Trophoblast cell (in vitro differentiated cells and primary cell): ENCODE results near the gene DHRSX.

Experiments
- DNase-seq, 2 donors: peaks; one replicate each; pipeline ENCODE4 v3.0.0-alpha.2; 2016
- H2AFZ ChIP-seq: 2 replicates; pipeline ENCODE4 v1.6.1; 2013; ENCODE audit warnings: low read length, moderate library complexity, mild to moderate bottlenecking; ENCODE audit not compliant: insufficient read depth, poor library complexity
- H2AK5ac ChIP-seq: 2 replicates; pipeline ENCODE4 v1.6.1; 2013; ENCODE audit warnings: mild to moderate bottlenecking, low read length
- H2BK120ac ChIP-seq: 2 replicates; pipeline ENCODE4 v1.6.1; 2013; ENCODE audit warnings: low read length, mild to moderate bottlenecking, moderate library complexity; ENCODE audit not compliant: insufficient read depth, poor library complexity
- H2BK12ac ChIP-seq: 2 replicates; pipeline ENCODE4 v1.6.1; 2013; ENCODE audit warnings: mild to moderate bottlenecking, low read length, moderate library complexity
- H2BK5ac ChIP-seq: 2 replicates; pipeline ENCODE4 v1.6.1; 2013; ENCODE audit warnings: low read length, low read depth, moderate library complexity, mild to moderate bottlenecking; ENCODE audit not compliant: poor library complexity
- H3K14ac ChIP-seq: 2 replicates; pipeline ENCODE4 v1.6.1; 2013; ENCODE audit warnings: mild to moderate bottlenecking, low read length
- H3K18ac ChIP-seq: 2 replicates; pipeline ENCODE4 v1.6.1; 2013; ENCODE audit warnings: mild to moderate bottlenecking, low read length
- H3K23ac ChIP-seq: 2 replicates; pipeline ENCODE4 v1.6.1; 2013; ENCODE audit warnings: low read length
- H3K27ac ChIP-seq: 2 replicates; pipeline ENCODE4 v1.5.1; 2013; ENCODE audit warnings: low read depth, mild to moderate bottlenecking, inconsistent platforms, low read length, moderate library complexity
- H3K27me3 ChIP-seq: 2 replicates; pipeline ENCODE4 v1.6.1; 2013; ENCODE audit warnings: inconsistent platforms, mild to moderate bottlenecking, low read length, moderate library complexity; ENCODE audit not compliant: insufficient read depth
- H3K36me3 ChIP-seq, 2 experiments: 1 replicate in 1 of 2; 2 replicates in 1 of 2; pipeline ENCODE4 v1.6.1; 2013; ENCODE audit warnings: low read length in 2 of 2, mild to moderate bottlenecking in 2 of 2, moderate library complexity in 1 of 2; ENCODE audit not compliant: insufficient read depth in 2 of 2, control insufficient read depth in 1 of 2
- H3K4ac ChIP-seq: 2 replicates; pipeline ENCODE4 v1.6.1; 2013; ENCODE audit warnings: low read depth, mild to moderate bottlenecking, low read length, moderate library complexity
- H3K4me1 ChIP-seq, 2 experiments: 1 replicate in 1 of 2; 2 replicates in 1 of 2; pipeline ENCODE4 v1.6.1; 2013; ENCODE audit warnings: low read length in 2 of 2, mild to moderate bottlenecking in 2 of 2, moderate library complexity in 1 of 2; ENCODE audit not compliant: insufficient read depth in 2 of 2, control insufficient read depth in 1 of 2
- H3K4me2 ChIP-seq: 2 replicates; pipeline ENCODE4 v1.6.1; 2013; ENCODE audit warnings: inconsistent platforms, mild to moderate bottlenecking, low read length, moderate library complexity
- H3K4me3 ChIP-seq: 2 replicates; pipeline ENCODE4 v1.5.1; 2013; ENCODE audit warnings: mild to moderate bottlenecking, low read depth, low read length, inconsistent platforms
- H3K79me1 ChIP-seq: one replicate; pipeline ENCODE4 v1.6.1; 2013; ENCODE audit warnings: low read length
- H3K79me2 ChIP-seq: 2 replicates; pipeline ENCODE4 v1.6.1; 2013; ENCODE audit warnings: low read length, mild to moderate bottlenecking; ENCODE audit not compliant: control insufficient read depth, insufficient read depth, poor library complexity
- H3K9ac ChIP-seq: 2 replicates; pipeline ENCODE4 v1.6.1; 2013; ENCODE audit warnings: mild to moderate bottlenecking, low read length
- H3K9me3 ChIP-seq: 2 replicates; pipeline ENCODE4 v1.6.1; 2013; ENCODE audit warnings: low read depth, mild to moderate bottlenecking, control low read depth, inconsistent platforms, low read length; ENCODE audit not compliant: insufficient read depth
- H4K12ac ChIP-seq: 2 replicates; pipeline ENCODE4 v1.6.1; 2013; ENCODE audit warnings: low read depth, mild to moderate bottlenecking, low read length, moderate library complexity
- H4K8ac ChIP-seq: 2 replicates; pipeline ENCODE4 v1.6.1; 2013; ENCODE audit warnings: low read depth, mild to moderate bottlenecking, low read length, moderate library complexity
- H4K91ac ChIP-seq: one replicate; pipeline ENCODE4 v1.6.1; 2013; ENCODE audit warnings: low read depth, mild to moderate bottlenecking, low read length, moderate library complexity
- WGBS: extraction: QIAGEN DNeasy Blood & Tissue Kit; methylation state at CpG from one replicate; pipeline ENCODE4 v1.1.7; 2013; ENCODE audit warnings: missing lambda C conversion rate; ENCODE audit not compliant: insufficient read length, insufficient coverage; ENCODE audit errors: extremely low coverage; 5-methylcytosine and 5-hydroxymethylcytosine counted together

The DHRSX gene

DNA sequence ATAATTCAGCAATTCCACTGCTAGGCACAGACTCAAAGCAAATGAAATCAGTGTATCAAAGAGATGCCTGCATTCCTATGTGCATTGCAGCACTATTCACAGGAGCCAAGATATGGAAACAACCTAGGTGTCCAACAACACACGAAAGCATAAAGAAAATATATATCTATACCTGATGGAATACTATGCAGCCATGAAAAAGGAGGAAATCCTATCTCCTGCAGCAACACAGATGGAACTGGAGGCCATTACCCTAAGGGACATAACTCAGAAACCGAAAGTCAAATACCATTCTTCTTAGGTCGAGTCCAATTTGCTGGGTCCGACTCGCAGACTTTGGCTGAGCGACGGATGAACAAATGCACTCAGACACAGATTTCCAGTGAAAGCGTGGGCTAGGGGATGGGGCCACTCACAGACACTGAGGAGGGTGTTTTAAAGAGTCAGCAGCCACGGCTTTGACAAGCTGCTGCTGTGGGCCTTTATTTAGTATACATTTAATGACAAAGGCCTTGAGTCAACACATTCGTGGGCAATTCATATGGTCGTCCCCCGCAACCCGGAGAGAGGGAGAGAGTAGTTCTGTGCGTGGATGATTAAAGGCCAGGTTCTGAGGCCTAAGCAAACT lies 93.8 kb downstream of the DHRSX start:
- Histone ChIP-seq H3K4me3 (no peak overlapping the region), H3K36me3 (peaks cover 6 to 9% of the 10 kb centered on the region in 2 experiments), H4K8ac (no peak overlapping the region), H3K4ac (no peak overlapping the region), H3K9ac (no peak overlapping the region), H3K23ac (no peak overlapping the region), H3K9me3 (peaks cover 6% of the 10 kb centered on the region), H4K12ac (no peak overlapping the region), H2AK5ac (no peak overlapping the region), H3K14ac (no peak overlapping the region), H3K79me1 (no peaks in the 10 kb centered on the region), H2AFZ (no peak overlapping the region), H4K91ac (no peak overlapping the region), H3K4me2 (no peak overlapping the region), H2BK12ac (no peak overlapping the region), H3K79me2 (no peaks in the 10 kb centered on the region), H2BK120ac (no peak overlapping the region), H3K27me3 (no peaks in the 10 kb centered on the region), H3K4me1 (no peaks in the 10 kb centered on the region), H3K27ac (no peak overlapping the region), H2BK5ac (no peak overlapping the region), H3K18ac (no peak overlapping the region)
- DNase-seq, result no peak
- no CpG with 5 or more reads among the region's 14 CpGs for WGBS

DNA sequence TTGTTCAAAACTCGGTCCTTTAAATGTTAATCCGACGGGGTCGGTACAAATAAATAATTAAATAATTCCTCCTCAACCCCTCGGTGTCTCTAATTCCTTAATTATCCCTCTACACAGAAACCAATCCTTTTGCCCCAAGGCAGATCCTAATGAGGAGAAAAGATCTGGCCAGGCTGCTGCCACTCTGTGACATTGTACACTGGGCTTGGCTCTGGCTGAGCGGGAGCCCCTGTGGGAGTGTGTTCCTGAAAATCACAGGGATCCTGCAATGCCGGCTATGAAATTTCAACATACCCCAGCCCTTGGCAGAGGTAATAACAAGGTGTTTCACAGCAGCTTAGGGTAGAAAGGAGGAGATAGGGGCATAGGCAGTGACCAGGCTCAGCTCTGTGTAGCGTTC lies 96.0 kb downstream of the DHRSX start:
- Histone ChIP-seq H3K23ac (no peak overlapping the region), H3K4me2 (no peak overlapping the region), H3K79me2 (no peaks in the 10 kb centered on the region), H3K9me3 (peaks cover 6% of the 10 kb centered on the region), H4K8ac (no peak overlapping the region), H3K4me3 (no peak overlapping the region), H4K12ac (no peak overlapping the region), H4K91ac (no peak overlapping the region), H3K27me3 (no peaks in the 10 kb centered on the region), H3K4me1 (no peaks in the 10 kb centered on the region), H3K36me3 (peaks cover 6 to 9% of the 10 kb centered on the region in 2 experiments), H3K14ac (no peak overlapping the region), H2BK120ac (no peak overlapping the region), H2BK12ac (no peak overlapping the region), H3K9ac (no peak overlapping the region), H3K4ac (no peak overlapping the region), H3K27ac (no peak overlapping the region), H3K18ac (no peak overlapping the region), H2AK5ac (no peak overlapping the region), H2BK5ac (no peak overlapping the region), H3K79me1 (no peaks in the 10 kb centered on the region), H2AFZ (no peak overlapping the region)
- no CpG with 5 or more reads among the region's 8 CpGs for WGBS
- peak in 1 of 2 donors; percentile 38 for DNase-seq

GRCh38 chrX:2402361-2402690 lies 98.5 kb downstream of the DHRSX start:
- no peak overlapping the region for H4K91ac ChIP-seq
- H3K4me3 ChIP-seq, result no peak overlapping the region
- H3K36me3 ChIP-seq, result peaks cover 3 to 6% of the 10 kb centered on the region in 2 experiments
- H4K12ac ChIP-seq, result no peak overlapping the region
- H3K27me3 ChIP-seq, result no peaks in the 10 kb centered on the region
- no peak for DNase-seq
- no peak overlapping the region for H3K23ac ChIP-seq
- no peak overlapping the region for H3K9ac ChIP-seq
- no peak overlapping the region for H3K18ac ChIP-seq
- WGBS, result no CpG with 5 or more reads among the region's 7 CpGs
- no peak overlapping the region for H2BK5ac ChIP-seq
- peaks cover 4% of the 10 kb centered on the region for H3K9me3 ChIP-seq
- no peak overlapping the region for H2AK5ac ChIP-seq
- no peaks in the 10 kb centered on the region for H3K79me1 ChIP-seq
- no peaks in the 10 kb centered on the region for H3K79me2 ChIP-seq
- H4K8ac ChIP-seq, result no peak overlapping the region
- no peak overlapping the region for H2AFZ ChIP-seq
- H3K4ac ChIP-seq, result no peak overlapping the region
- no peak overlapping the region for H2BK12ac ChIP-seq
- H3K4me1 ChIP-seq, result peaks cover 0 to 5% of the 10 kb centered on the region in 2 experiments
- no peak overlapping the region for H3K27ac ChIP-seq
- H3K4me2 ChIP-seq, result no peak overlapping the region
- no peak overlapping the region for H3K14ac ChIP-seq
- H2BK120ac ChIP-seq, result no peak overlapping the region

DNA sequence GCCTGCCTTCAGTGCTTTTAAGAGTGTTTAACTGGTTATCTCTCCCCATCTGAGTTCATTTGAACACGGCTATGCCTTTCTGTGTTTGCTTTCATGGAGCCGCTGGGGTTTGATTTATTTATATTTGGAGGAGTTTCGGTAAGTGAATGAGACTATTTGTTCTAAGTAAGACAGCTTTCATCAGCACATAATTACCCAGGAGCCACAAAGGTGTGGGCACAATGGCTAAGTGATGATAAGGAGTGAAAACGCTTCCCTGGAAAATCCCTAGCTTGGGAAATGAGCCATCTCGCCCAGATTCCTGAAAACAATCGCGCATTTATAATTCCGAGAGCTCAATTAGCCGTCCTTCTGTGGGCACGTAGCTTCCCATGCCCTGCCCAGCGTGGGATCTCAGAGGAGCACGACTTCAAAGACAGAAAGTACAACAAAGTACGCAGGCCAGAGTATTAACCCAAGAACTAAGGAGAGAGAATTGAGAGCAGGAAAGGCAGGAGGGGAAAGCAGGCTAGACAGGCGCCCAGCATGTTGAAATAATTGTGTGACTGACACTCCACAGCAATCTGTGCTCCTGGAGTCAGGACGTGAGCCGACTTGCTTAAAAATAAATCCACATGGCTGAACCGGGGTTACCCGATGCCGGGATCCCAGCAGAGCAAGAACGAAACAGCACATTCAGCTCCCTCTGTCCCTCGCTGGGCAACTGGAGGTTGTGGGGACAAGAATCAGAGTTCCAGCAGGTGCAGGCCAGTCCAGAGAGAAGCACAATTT lies 99.0 kb downstream of the DHRSX start:
- Histone ChIP-seq H3K27ac (no peak overlapping the region), H3K14ac (no peak overlapping the region), H3K9ac (no peak overlapping the region), H3K36me3 (peaks cover 0 to 2% of the 10 kb centered on the region in 2 experiments), H2BK12ac (no peak overlapping the region), H3K4me1 (peaks cover 4 to 9% of the 10 kb centered on the region in 2 experiments), H4K91ac (no peak overlapping the region), H2BK5ac (no peak overlapping the region), H3K4ac (no peak overlapping the region), H3K27me3 (no peaks in the 10 kb centered on the region), H4K12ac (no peak overlapping the region), H3K4me2 (no peak overlapping the region), H4K8ac (no peak overlapping the region), H3K79me1 (no peaks in the 10 kb centered on the region), H2BK120ac (no peak overlapping the region), H3K18ac (no peak overlapping the region), H3K79me2 (no peaks in the 10 kb centered on the region), H2AK5ac (no peak overlapping the region), H3K9me3 (no peaks in the 10 kb centered on the region), H3K23ac (no peak overlapping the region), H3K4me3 (no peak overlapping the region), H2AFZ (no peak overlapping the region)
- WGBS, result no CpG with 5 or more reads among the region's 21 CpGs
- no peak for DNase-seq
